GM12801 (cell line): ENCODE data around the gene TOR1AIP2.

Experiments
- CTCF ChIP-seq: IDR thresholded peaks from one replicate; pipeline ENCODE4 v1.5.1; 2011; ENCODE audit warnings: control low read depth; ENCODE audit not compliant: insufficient read length; ENCODE audit errors: extremely low read depth

Gene TOR1AIP2

GRCh38 chr1:179821524-179821923 is 56.1 kb downstream of the TOR1AIP2 start:
- TF ChIP-seq CTCF, result no peak

- no peak for TF ChIP-seq CTCF
Measured at GRCh38 chr1:179820226-179820970, 57.2 kb downstream of the TOR1AIP2 start.

- no peak for TF ChIP-seq CTCF
Measured at GRCh38 chr1:179818743-179819173, 58.8 kb downstream of the TOR1AIP2 start.

- no peak for TF ChIP-seq CTCF
Measured at GRCh38 chr1:179818260-179818659, 59.3 kb downstream of the TOR1AIP2 start.

GRCh38 chr1:179817789-179818188 is 59.8 kb downstream of the TOR1AIP2 start:
- no peak for TF ChIP-seq CTCF

- TF ChIP-seq CTCF, result no peak
Measured at GRCh38 chr1:179817056-179817455, 60.5 kb downstream of the TOR1AIP2 start.

GRCh38 chr1:179816196-179816960 is 61.2 kb downstream of the TOR1AIP2 start:
- TF ChIP-seq CTCF, result no peak
